ENCODE data around the gene PTPRD.

Gene PTPRD

DNA sequence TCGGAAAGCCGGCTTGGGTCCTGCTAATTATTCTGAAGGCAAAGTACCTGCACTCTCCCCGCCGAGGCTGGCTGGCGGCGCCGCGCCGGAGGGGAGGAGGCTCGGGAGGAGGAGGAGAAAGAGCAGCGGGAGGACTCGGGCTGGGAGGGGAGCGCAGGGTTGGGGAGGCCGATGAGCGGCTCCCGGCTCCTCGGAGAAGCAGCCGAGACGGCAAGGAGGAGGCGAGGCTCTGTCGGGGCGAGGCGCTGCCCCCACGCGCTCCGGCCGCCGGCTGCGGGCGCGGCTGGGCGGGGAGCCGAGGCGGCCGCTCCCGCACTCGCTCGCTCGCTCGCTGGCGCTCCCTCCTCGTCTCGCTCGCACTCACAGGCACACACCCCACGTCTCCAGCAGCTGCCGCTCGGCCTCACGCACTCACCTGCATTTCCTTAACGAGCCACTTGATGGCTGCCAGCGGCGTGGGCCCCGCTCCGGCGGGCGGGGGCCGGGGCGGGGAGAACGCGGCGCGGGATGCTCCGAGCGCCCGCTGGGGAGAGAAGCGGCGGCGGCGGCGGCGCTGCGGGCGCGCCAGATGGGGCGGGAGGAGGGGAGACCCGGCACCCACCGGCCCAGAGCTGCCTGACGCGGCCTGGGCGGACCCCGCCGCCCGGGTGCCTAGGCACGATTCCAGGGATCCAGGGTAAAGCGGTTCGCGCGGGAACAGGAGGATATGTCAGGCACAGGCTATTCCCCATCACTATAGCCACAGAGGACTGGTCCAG, at the start of gene PTPRD:
Gene PTPRD (minus strand): TSS at position 362 of the 758 bp plus-strand sequence.
- Histone ChIP-seq H3K4me3 (ENCODE audit: low read length) (peak within 1 kb of the TSS; percentile 69), H3K27me3 (replicated peaks; ENCODE audit: control insufficient read depth, insufficient read depth, low read length) (peaks cover 45% of the 10 kb centered on the region), H3K9ac (ENCODE audit: low read length) (no peak within 1 kb of the TSS), H3K36me3 (ENCODE audit: control insufficient read depth, insufficient read depth, low read length, severe bottlenecking) (no peaks in the 10 kb centered on the region), H3K9me3 (ENCODE audit: control insufficient read depth, low read length) (no peaks in the 10 kb centered on the region), H3K4me1 (ENCODE audit: control insufficient read depth, insufficient read depth, low read length) (no peaks in the 10 kb centered on the region)
- peak; percentile 48 for DNase-seq (ENCODE audit: low read depth)

DNA sequence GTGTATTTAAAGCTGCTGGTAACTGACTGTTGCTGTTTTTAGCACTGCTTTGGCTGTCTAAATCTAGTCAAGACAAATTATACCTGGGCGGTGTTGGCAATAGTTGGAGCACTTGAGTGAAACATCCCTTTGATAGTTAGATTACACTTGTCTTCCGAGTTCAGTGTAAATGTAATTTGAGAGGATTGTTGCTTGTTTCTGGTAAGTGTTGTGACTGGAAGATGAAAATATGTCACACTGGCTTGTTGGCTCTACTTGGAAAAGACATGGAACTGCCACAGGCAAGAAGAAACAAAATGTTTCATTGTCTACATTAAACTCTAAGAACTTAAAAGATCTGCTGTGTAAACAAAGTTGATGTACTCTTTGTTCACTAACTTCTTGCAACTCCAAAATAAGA, 49.2 kb upstream of the PTPRD start:
- Histone ChIP-seq H3K36me3 (ENCODE audit: control insufficient read depth, insufficient read depth, low read length, severe bottlenecking) (no peaks in the 10 kb centered on the region), H3K9ac (ENCODE audit: low read length) (no peak overlapping the region), H3K4me3 (ENCODE audit: low read length) (no peak overlapping the region), H3K27me3 (replicated peaks; ENCODE audit: control insufficient read depth, insufficient read depth, low read length) (no peaks in the 10 kb centered on the region), H3K4me1 (ENCODE audit: control insufficient read depth, insufficient read depth, low read length) (no peaks in the 10 kb centered on the region), H3K9me3 (ENCODE audit: control insufficient read depth, low read length) (no peaks in the 10 kb centered on the region)
- no peak for DNase-seq (ENCODE audit: low read depth)

DNA sequence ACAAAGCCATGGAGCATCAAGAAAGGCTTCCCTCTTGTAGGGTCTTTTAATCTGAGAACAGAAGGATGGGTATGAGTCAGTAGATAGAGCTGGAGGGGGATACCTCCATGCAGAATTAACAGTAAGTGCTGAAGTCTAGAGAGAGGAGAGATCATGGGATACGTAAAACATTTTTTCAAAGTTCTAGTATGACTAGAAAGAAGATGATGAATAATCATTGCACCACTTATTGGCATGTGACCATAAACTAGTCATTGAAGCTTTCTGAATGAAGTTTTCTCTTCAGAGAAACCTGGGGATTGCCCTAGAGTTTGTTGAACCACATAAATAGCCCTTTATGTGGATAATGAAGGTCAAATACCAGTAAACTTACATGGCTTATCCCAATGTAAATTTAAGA, 48.6 kb upstream of the PTPRD start:
- no peak overlapping the region for H3K4me3 ChIP-seq (ENCODE audit: low read length)
- no peaks in the 10 kb centered on the region for H3K27me3 ChIP-seq (replicated peaks; ENCODE audit: control insufficient read depth, insufficient read depth, low read length)
- H3K4me1 ChIP-seq (ENCODE audit: control insufficient read depth, insufficient read depth, low read length): no peaks in the 10 kb centered on the region
- no peaks in the 10 kb centered on the region for H3K9me3 ChIP-seq (ENCODE audit: control insufficient read depth, low read length)
- no peak overlapping the region for H3K9ac ChIP-seq (ENCODE audit: low read length)
- H3K36me3 ChIP-seq (ENCODE audit: control insufficient read depth, insufficient read depth, low read length, severe bottlenecking): no peaks in the 10 kb centered on the region
- no peak for DNase-seq (ENCODE audit: low read depth)

DNA sequence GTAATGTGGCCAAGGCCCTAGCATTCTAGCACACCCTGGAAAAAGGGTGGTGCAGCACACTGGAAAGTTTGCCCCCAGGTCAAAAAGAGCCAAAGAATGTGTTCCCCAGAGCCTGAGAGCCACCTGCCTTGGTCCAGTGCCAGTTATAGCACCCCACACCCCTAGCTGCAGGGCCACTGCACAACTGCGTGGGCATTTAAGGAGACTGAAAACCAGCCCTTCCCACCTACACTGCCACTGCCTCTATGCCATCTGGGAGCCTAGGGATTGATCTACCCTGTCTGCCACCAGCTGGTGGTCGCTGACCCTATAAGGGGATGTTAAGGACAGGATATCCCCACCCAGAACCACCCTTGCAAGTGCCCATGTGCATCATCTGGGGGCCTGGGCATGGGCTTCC, 38.2 kb upstream of the PTPRD start:
- peaks cover 7% of the 10 kb centered on the region for H3K9me3 ChIP-seq (ENCODE audit: control insufficient read depth, low read length)
- no peaks in the 10 kb centered on the region for H3K4me1 ChIP-seq (ENCODE audit: control insufficient read depth, insufficient read depth, low read length)
- H3K4me3 ChIP-seq (ENCODE audit: low read length): no peak overlapping the region
- no peaks in the 10 kb centered on the region for H3K27me3 ChIP-seq (replicated peaks; ENCODE audit: control insufficient read depth, insufficient read depth, low read length)
- no peak for DNase-seq (ENCODE audit: low read depth)
- H3K9ac ChIP-seq (ENCODE audit: low read length): no peak overlapping the region
- no peaks in the 10 kb centered on the region for H3K36me3 ChIP-seq (ENCODE audit: control insufficient read depth, insufficient read depth, low read length, severe bottlenecking)

DNA sequence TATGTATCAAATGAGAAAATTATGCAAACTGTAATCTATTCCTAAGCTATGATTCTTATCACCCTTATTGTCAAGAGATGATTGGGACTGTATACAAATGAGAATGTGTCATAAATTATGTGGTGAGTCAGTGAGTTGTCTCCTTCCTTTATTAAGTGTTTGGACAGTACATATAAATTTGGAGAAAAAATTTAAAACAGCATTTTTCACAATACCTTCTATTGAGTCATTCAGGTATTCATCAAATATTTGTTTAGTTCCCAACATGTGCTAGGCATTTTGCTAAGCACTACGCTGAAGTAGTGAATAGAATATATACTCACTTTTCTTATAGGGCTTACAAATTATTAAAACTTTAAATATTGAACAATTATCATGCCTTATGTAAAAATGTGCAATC, 36.3 kb upstream of the PTPRD start:
- Histone ChIP-seq H3K9ac (ENCODE audit: low read length) (no peak overlapping the region), H3K9me3 (ENCODE audit: control insufficient read depth, low read length) (peaks cover 7% of the 10 kb centered on the region), H3K4me3 (ENCODE audit: low read length) (no peak overlapping the region), H3K27me3 (replicated peaks; ENCODE audit: control insufficient read depth, insufficient read depth, low read length) (no peaks in the 10 kb centered on the region), H3K36me3 (ENCODE audit: control insufficient read depth, insufficient read depth, low read length, severe bottlenecking) (no peaks in the 10 kb centered on the region), H3K4me1 (ENCODE audit: control insufficient read depth, insufficient read depth, low read length) (no peaks in the 10 kb centered on the region)
- DNase-seq (ENCODE audit: low read depth): no peak

DNA sequence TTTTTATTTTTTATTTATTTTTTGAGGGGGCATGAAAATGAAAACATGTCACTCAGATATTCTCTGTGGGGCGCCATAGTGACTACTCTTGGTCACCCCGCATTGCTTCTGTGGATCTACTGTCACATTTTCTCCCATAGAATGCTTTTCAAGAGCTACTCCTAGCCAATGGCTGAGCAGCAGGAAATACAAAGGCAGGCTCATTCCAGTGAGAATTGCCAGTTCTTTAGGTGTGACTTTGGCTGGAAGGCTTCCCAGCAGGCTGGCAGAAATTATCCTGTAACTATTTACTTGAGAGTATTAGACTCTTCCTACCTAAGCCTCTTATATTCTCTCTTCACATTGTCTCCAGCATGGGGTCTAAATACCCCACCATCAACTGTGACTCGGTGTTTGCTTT, 21.0 kb upstream of the PTPRD start:
- Histone ChIP-seq H3K36me3 (ENCODE audit: control insufficient read depth, insufficient read depth, low read length, severe bottlenecking) (no peaks in the 10 kb centered on the region), H3K9me3 (ENCODE audit: control insufficient read depth, low read length) (no peaks in the 10 kb centered on the region), H3K4me3 (ENCODE audit: low read length) (no peak overlapping the region), H3K4me1 (ENCODE audit: control insufficient read depth, insufficient read depth, low read length) (no peaks in the 10 kb centered on the region), H3K9ac (ENCODE audit: low read length) (no peak overlapping the region), H3K27me3 (replicated peaks; ENCODE audit: control insufficient read depth, insufficient read depth, low read length) (no peaks in the 10 kb centered on the region)
- DNase-seq (ENCODE audit: low read depth): no peak

DNA sequence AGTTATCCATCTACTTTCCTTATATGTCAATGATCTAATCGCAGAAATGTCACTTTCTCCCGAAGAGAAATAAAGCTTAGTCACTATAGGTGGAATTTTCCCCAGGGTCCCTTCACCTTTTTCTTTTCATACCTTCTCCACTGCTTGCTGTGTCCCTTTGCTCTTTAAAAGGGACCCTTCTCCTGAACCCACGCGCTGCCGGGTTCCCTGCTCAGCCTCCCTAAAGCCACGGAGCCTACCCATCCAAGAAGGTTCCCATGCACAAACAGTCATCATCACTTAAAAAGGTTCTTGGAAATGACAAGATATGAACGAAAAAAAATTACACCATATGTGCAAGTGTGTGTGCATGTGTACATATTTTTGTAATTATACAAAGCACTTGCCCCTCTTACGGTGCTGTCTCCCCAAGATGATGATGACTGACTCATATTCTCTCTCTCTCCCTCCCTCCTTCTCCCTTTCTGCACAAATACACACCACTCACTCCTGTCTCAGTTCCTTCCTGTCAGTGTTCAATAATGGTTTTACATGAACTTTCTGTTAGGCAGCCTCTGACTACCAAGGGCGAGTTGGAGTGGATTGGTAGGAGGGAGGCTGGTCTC, 1.5 kb upstream of the PTPRD start:
- Histone ChIP-seq H3K27me3 (replicated peaks; ENCODE audit: control insufficient read depth, insufficient read depth, low read length) (peaks cover 45% of the 10 kb centered on the region), H3K4me3 (ENCODE audit: low read length) (no peak overlapping the region), H3K9me3 (ENCODE audit: control insufficient read depth, low read length) (no peaks in the 10 kb centered on the region)

DNA sequence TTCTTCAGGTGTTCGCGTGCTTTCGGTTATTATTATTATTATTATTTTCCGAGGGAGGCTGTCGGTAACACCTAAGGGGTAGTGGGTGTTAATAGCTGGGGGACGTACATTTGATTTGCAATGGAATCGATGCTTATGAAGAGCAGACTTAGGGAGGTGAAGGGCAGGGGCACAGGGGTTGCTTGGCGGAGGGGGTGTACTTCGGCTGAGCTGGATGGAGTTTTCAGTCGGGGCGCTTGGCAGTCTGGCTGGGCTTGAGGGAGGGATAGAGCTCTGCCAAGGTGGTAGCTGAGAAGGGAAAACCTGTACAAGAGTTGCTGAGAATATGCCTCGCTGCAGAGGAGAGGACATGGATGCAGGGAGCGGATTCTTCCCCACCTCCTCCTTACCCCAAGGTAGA, 617 bp upstream of the PTPRD start:
- peaks cover 45% of the 10 kb centered on the region for H3K27me3 ChIP-seq (replicated peaks; ENCODE audit: control insufficient read depth, insufficient read depth, low read length)
- no peaks in the 10 kb centered on the region for H3K4me1 ChIP-seq (ENCODE audit: control insufficient read depth, insufficient read depth, low read length)
- H3K9ac ChIP-seq (ENCODE audit: low read length): no peak overlapping the region
- no peaks in the 10 kb centered on the region for H3K36me3 ChIP-seq (ENCODE audit: control insufficient read depth, insufficient read depth, low read length, severe bottlenecking)
- H3K4me3 ChIP-seq (ENCODE audit: low read length): peak overlapping the region; percentile 69
- no peak for DNase-seq (ENCODE audit: low read depth)
- H3K9me3 ChIP-seq (ENCODE audit: control insufficient read depth, low read length): no peaks in the 10 kb centered on the region

More for the DNA sequence above, 1.5 kb upstream of the PTPRD start:
- no peaks in the 10 kb centered on the region for H3K36me3 ChIP-seq (ENCODE audit: control insufficient read depth, insufficient read depth, low read length, severe bottlenecking)
- H3K9ac ChIP-seq (ENCODE audit: low read length): no peak overlapping the region
- no peak for DNase-seq (ENCODE audit: low read depth)
- no peaks in the 10 kb centered on the region for H3K4me1 ChIP-seq (ENCODE audit: control insufficient read depth, insufficient read depth, low read length)

DNA sequence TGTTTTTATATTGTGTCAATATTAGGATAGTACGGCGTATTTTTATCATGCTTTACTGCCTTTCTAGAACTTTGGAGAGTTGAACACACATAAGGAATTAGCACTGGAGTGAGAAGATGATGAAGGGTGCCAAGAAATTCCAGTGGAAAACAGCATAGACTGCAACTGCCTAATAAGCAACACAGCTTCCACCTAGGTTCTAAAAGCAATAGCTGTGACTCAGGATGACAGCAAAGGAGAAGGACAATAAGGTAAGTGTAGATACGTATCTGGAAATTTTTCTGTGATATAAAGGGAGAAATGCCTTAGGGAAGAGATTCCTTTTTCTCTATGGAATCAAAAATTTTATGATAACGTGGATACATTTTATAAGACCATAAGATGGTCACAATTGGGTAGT, 7.4 kb downstream of the PTPRD start:
- Histone ChIP-seq H3K27me3 (replicated peaks; ENCODE audit: control insufficient read depth, insufficient read depth, low read length) (no peaks in the 10 kb centered on the region), H3K9me3 (ENCODE audit: control insufficient read depth, low read length) (no peaks in the 10 kb centered on the region), H3K4me1 (ENCODE audit: control insufficient read depth, insufficient read depth, low read length) (no peaks in the 10 kb centered on the region), H3K4me3 (ENCODE audit: low read length) (no peak overlapping the region), H3K9ac (ENCODE audit: low read length) (no peak overlapping the region), H3K36me3 (ENCODE audit: control insufficient read depth, insufficient read depth, low read length, severe bottlenecking) (no peaks in the 10 kb centered on the region)
- DNase-seq (ENCODE audit: low read depth): no peak

DNA sequence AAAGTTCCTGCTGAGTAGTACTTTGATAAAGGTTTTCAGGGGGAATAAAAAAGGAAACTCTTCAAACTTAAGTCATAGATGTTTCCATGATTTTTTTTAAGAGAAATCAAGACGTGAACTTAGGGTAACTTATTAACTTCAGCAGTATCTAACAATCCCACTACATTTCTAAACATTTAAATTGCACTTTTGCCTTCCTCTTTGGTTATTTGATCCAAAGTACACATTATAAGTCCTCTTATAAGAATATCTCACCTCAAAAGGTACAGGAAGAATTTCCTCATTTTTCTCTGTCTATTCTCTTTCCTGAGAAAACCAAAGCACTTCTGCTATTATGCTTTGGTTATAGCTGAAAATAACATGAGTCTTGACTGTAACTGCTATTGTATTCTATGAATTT, 7.9 kb downstream of the PTPRD start:
- Histone ChIP-seq H3K27me3 (replicated peaks; ENCODE audit: control insufficient read depth, insufficient read depth, low read length) (no peaks in the 10 kb centered on the region), H3K9me3 (ENCODE audit: control insufficient read depth, low read length) (no peaks in the 10 kb centered on the region), H3K4me1 (ENCODE audit: control insufficient read depth, insufficient read depth, low read length) (no peaks in the 10 kb centered on the region), H3K36me3 (ENCODE audit: control insufficient read depth, insufficient read depth, low read length, severe bottlenecking) (no peaks in the 10 kb centered on the region), H3K4me3 (ENCODE audit: low read length) (no peak overlapping the region), H3K9ac (ENCODE audit: low read length) (no peak overlapping the region)
- DNase-seq (ENCODE audit: low read depth): no peak

DNA sequence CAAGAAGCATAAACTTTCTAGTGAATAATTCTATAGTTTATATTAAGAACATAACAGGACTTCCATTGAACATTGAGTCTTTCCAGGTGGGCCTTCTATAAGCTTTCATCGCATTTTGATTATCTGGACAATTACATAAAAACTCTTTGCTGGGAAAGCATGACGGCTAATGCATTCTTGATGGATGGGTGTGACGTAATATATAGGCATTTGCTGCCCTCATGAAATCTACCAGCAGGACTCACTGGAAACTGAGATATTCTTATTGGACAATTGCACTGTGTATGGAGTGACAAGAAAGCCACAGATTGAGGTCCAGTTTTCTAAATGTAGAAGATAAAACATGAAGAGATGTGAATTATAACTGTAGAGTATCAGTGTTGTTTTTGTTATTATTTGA, 15.0 kb downstream of the PTPRD start:
- Histone ChIP-seq H3K9ac (ENCODE audit: low read length) (no peak overlapping the region), H3K9me3 (ENCODE audit: control insufficient read depth, low read length) (no peaks in the 10 kb centered on the region), H3K4me3 (ENCODE audit: low read length) (no peak overlapping the region), H3K36me3 (ENCODE audit: control insufficient read depth, insufficient read depth, low read length, severe bottlenecking) (no peaks in the 10 kb centered on the region), H3K27me3 (replicated peaks; ENCODE audit: control insufficient read depth, insufficient read depth, low read length) (no peaks in the 10 kb centered on the region), H3K4me1 (ENCODE audit: control insufficient read depth, insufficient read depth, low read length) (no peaks in the 10 kb centered on the region)
- no peak for DNase-seq (ENCODE audit: low read depth)

DNA sequence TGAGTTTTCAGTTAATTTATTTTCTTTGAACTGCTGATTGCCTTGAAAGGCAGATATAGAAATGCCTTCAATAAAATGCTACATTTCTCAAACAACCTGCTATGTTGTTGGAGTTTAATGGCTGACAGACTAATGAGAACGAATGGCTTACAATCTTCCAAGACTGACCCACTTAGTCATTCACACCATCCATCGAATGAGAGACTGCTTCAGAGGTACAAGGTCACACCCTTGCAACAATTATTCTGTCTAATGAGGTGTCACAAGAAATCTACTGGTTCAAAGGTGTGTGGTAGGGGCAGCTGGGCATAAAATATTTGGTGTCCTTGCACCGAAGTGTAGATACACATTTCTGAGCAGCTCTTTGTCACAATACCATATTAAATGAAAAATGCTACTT, 18.3 kb downstream of the PTPRD start:
- no peak overlapping the region for H3K9ac ChIP-seq (ENCODE audit: low read length)
- no peaks in the 10 kb centered on the region for H3K4me1 ChIP-seq (ENCODE audit: control insufficient read depth, insufficient read depth, low read length)
- DNase-seq (ENCODE audit: low read depth): no peak
- no peak overlapping the region for H3K4me3 ChIP-seq (ENCODE audit: low read length)
- H3K9me3 ChIP-seq (ENCODE audit: control insufficient read depth, low read length): peaks cover 2% of the 10 kb centered on the region
- no peaks in the 10 kb centered on the region for H3K27me3 ChIP-seq (replicated peaks; ENCODE audit: control insufficient read depth, insufficient read depth, low read length)
- no peaks in the 10 kb centered on the region for H3K36me3 ChIP-seq (ENCODE audit: control insufficient read depth, insufficient read depth, low read length, severe bottlenecking)
